Measurements from ENCODE around the gene SELENOS.

Gene SELENOS

DNA sequence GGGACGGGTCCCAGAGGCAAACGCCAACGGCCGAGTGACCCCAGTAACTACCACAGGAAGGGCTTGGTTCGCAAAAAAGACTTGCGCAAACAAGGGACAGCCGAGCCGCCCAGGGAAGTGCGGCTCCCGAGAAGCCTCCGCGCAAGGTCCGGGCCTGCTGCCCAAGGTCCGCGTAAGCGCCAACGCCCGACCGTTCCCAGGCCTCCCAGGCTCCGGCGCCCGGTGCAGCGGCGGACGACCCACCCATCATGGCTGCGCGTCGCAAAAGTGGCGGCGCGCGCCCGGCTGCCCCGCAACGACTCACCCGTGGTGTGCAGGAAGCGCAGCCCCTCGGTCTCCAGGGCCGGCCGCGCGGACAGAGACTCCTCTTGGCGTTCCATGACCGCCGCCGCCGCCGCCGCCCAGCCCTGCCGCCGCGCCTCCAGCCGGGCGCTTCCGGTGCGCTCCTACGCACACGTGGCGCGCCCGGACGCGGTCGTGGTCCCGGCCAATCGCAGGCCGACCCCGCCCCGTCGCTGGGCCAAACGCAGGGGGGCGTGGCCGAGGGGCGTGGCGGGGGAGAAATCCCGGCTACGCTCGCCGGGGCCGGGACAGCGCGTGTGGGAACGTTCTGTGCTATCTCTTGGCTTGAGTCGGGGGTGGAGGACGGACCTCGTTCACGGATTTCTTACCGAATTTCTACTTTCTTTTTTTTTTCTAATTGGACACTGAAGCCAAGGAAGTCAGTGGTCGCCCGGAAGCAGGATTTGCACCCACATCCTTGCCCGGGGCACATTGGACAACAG, at the start of gene SELENOS:
Gene SELENOS (minus strand): TSS at position 448 of the 785 bp plus-strand sequence. CDS start 68 bp downstream, at position 380.
- peaks cover 49% of the 10 kb centered on the region for H3K36me3 ChIP-seq (replicated peaks)
- TF ChIP-seq CTCF (IDR thresholded peaks at IDR 0.05; ENCODE audit: low read depth, low read length, missing control alignments): no peak
- peak; percentile 63 for DNase-seq
- H3K27ac ChIP-seq: peak within 1 kb of the TSS; percentile 88
- in situ Hi-C loops (cut with HindIII; ENCODE audit: low pct_ligation_motif_present, low sequenced_read_pairs): no loop called here
- peak within 1 kb of the TSS; percentile 93 for H3K4me3 ChIP-seq (ENCODE audit: low read depth, low read length)
- H3K27me3 ChIP-seq (replicated peaks): no peaks in the 10 kb centered on the region

- Histone ChIP-seq H3K27me3 (replicated peaks) (peaks cover 2% of the 10 kb centered on the region), H3K27ac (no peak overlapping the region), H3K36me3 (replicated peaks) (no peaks in the 10 kb centered on the region), H3K4me3 (ENCODE audit: low read depth, low read length) (no peak overlapping the region)
- in situ Hi-C loops (cut with HindIII; ENCODE audit: low pct_ligation_motif_present, low sequenced_read_pairs): no loop called here
- DNase-seq: no peak
- TF ChIP-seq CTCF (IDR thresholded peaks at IDR 0.05; ENCODE audit: low read depth, low read length, missing control alignments): no peak
These were observed 49.3 kb upstream of the SELENOS start for GRCh38 chr15:101326462-101327146.

DNA sequence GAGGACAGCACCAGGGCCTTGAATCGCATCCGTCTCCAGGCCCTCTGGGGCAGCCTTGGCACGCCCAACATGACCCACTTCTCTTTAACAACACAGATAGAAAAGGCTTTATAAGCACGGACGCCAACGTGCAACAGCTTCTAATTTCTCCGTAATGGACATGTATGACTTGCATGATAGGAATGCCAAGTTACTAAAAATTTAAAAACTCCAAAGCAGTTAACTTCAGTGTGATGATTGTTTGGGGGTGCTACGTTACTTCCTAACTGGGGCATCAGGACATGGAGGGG, 48.7 kb upstream of the SELENOS start:
- H3K36me3 ChIP-seq (replicated peaks): no peaks in the 10 kb centered on the region
- TF ChIP-seq CTCF (IDR thresholded peaks at IDR 0.05; ENCODE audit: low read depth, low read length, missing control alignments): no peak
- no peak for DNase-seq
- H3K27me3 ChIP-seq (replicated peaks): peaks cover 2% of the 10 kb centered on the region
- H3K4me3 ChIP-seq (ENCODE audit: low read depth, low read length): no peak overlapping the region
- in situ Hi-C loops (cut with HindIII; ENCODE audit: low pct_ligation_motif_present, low sequenced_read_pairs): no loop called here
- no peak overlapping the region for H3K27ac ChIP-seq

GRCh38 chr15:101325263-101326025, 48.2 kb upstream of the SELENOS start:
- peaks cover 2% of the 10 kb centered on the region for H3K27me3 ChIP-seq (replicated peaks)
- DNase-seq: no peak
- in situ Hi-C loops (cut with HindIII; ENCODE audit: low pct_ligation_motif_present, low sequenced_read_pairs): no loop called here
- H3K4me3 ChIP-seq (ENCODE audit: low read depth, low read length): no peak overlapping the region
- no peak overlapping the region for H3K27ac ChIP-seq
- TF ChIP-seq CTCF (IDR thresholded peaks at IDR 0.05; ENCODE audit: low read depth, low read length, missing control alignments): no peak
- no peaks in the 10 kb centered on the region for H3K36me3 ChIP-seq (replicated peaks)

DNA sequence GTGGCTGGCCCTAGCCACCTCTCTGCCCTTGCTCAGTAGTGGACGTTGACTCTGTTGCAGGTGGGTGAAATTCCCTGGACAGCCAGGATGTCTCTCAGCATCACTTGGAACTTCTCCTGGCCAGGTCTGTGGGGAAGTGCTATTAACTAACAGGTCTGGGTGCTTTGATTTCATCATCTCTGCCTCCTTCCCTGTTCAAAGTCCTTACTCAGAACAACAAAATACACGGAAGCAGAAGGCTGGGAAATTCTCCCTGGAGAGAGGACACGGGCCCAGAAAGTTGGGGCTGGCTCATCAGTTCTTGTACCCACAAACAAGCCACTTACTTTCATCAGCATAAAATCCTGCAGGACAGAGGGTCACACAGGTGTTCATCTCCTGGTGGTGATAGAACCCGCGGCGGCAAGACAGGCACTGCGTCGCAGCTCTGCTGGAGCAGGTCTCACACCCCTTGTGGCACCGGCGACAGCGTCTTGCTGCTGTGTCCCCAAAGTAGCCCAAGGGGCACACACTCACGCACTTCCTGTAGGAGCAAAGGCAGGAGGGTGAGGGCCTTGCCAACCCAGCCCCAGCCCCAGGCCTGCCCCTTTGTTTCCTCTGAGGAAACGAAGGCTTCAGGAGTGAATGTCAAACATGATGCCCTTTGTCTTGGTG, 47.4 kb upstream of the SELENOS start:
- no peak overlapping the region for H3K27ac ChIP-seq
- H3K27me3 ChIP-seq (replicated peaks): peaks cover 2% of the 10 kb centered on the region
- H3K4me3 ChIP-seq (ENCODE audit: low read depth, low read length): no peak overlapping the region
- DNase-seq: no peak
- TF ChIP-seq CTCF (IDR thresholded peaks at IDR 0.05; ENCODE audit: low read depth, low read length, missing control alignments): no peak
- H3K36me3 ChIP-seq (replicated peaks): no peaks in the 10 kb centered on the region
- in situ Hi-C loops (cut with HindIII; ENCODE audit: low pct_ligation_motif_present, low sequenced_read_pairs): no loop called here

Data from brain microvascular endothelial cell (primary cell).